ENCODE results near the gene LPP.

Gene LPP

DNA sequence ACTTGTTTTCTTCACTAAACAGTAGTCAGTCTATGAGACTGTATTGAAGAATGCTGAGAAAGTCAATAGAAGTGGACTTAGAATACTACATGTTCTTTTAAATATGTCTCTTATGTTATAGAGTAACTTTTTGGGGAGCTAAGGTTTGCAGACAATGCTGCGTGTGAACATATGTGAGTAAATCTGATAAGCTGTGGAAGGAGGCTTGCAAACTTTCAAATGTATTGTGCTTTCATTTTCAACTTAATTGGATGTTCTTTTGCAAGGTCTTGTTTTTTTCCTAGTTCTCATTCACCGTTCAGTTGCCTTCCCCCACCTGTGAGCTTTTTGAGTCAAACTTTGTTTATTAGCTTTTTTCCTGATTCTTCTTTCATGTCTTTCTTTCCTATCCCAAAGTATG lies 176.2 kb downstream of the LPP start:
- H3K4me3 ChIP-seq (ENCODE audit: insufficient read depth, low read depth, low read length, poor library complexity, severe bottlenecking), result no peak overlapping the region
- no peaks in the 10 kb centered on the region for H3K27me3 ChIP-seq (replicated peaks; ENCODE audit: control insufficient read depth, insufficient read depth, low read length, poor library complexity, severe bottlenecking)
- no peak for DNase-seq
- H3K27ac ChIP-seq (ENCODE audit: insufficient read depth, low read length, poor library complexity, severe bottlenecking), result no peak overlapping the region
- H3K9me3 ChIP-seq (ENCODE audit: control insufficient read depth, low read length), result no peaks in the 10 kb centered on the region
- H3K4me1 ChIP-seq (ENCODE audit: control insufficient read depth, insufficient read depth, low read length, poor library complexity, severe bottlenecking), result no peaks in the 10 kb centered on the region
- H3K36me3 ChIP-seq (ENCODE audit: control insufficient read depth, insufficient read depth, low read length), result no peaks in the 10 kb centered on the region

DNA sequence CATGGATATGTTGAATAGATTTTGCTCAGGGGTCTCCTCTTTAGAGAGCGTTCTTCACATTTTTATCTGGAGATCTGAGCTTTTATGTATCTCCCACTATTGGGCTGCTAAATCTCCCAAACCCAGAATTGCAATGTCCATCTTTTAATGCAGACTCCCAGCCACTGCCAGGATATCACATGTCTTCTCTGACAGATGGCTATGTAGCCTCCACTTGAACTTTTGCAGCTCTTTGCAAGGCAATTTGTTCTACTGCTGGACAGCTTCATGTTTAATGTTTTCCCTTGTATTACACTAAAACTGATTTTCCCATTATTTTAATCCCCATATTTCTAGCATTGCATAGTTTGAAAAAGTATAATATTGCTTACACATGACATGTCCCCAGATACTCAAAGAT lies 177.2 kb downstream of the LPP start:
- H3K36me3 ChIP-seq (ENCODE audit: control insufficient read depth, insufficient read depth, low read length), result no peaks in the 10 kb centered on the region
- no peaks in the 10 kb centered on the region for H3K27me3 ChIP-seq (replicated peaks; ENCODE audit: control insufficient read depth, insufficient read depth, low read length, poor library complexity, severe bottlenecking)
- no peak overlapping the region for H3K4me3 ChIP-seq (ENCODE audit: insufficient read depth, low read depth, low read length, poor library complexity, severe bottlenecking)
- H3K4me1 ChIP-seq (ENCODE audit: control insufficient read depth, insufficient read depth, low read length, poor library complexity, severe bottlenecking), result no peaks in the 10 kb centered on the region
- no peak overlapping the region for H3K27ac ChIP-seq (ENCODE audit: insufficient read depth, low read length, poor library complexity, severe bottlenecking)
- H3K9me3 ChIP-seq (ENCODE audit: control insufficient read depth, low read length), result no peaks in the 10 kb centered on the region
- no peak for DNase-seq

DNA sequence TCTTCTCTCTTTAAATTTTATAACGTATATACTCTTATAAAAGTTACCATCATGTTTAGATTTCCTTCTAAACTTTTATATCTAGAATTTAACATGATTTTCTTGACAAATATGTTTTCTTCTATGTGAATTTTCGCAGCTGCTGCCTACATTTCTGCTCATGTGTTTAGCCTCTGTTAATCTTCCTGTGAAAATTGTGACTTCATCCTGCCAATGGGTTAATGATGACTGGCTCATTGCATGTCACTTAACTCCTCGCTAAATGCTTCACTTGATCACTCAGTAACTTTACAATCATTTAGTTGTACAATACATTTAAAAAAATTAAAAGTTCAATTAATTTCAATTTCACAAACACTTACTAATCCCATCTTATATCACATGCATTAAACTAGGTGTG lies 178.1 kb downstream of the LPP start:
- no peaks in the 10 kb centered on the region for H3K36me3 ChIP-seq (ENCODE audit: control insufficient read depth, insufficient read depth, low read length)
- no peak for DNase-seq
- H3K4me1 ChIP-seq (ENCODE audit: control insufficient read depth, insufficient read depth, low read length, poor library complexity, severe bottlenecking), result no peaks in the 10 kb centered on the region
- H3K4me3 ChIP-seq (ENCODE audit: insufficient read depth, low read depth, low read length, poor library complexity, severe bottlenecking), result no peak overlapping the region
- no peak overlapping the region for H3K27ac ChIP-seq (ENCODE audit: insufficient read depth, low read length, poor library complexity, severe bottlenecking)
- no peaks in the 10 kb centered on the region for H3K27me3 ChIP-seq (replicated peaks; ENCODE audit: control insufficient read depth, insufficient read depth, low read length, poor library complexity, severe bottlenecking)
- no peaks in the 10 kb centered on the region for H3K9me3 ChIP-seq (ENCODE audit: control insufficient read depth, low read length)

DNA sequence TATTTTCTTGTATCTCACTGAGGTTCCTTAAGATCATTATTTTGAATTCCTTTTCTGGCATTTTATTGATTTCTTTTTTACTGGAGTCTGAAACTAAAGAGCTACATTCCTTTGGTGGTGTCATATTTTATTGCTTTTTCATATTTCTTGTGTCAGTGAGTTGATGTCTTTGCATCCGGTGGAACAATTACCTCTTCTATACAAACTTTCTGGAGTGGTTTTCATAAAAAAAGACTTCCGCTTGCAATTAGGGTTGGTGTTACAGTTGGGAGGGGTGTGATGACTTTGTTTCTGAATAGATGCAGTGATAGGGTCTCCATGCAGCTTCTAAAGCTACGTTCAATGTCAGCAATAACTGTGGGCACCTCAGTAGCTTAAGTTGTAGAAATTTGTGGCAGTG lies 181.7 kb downstream of the LPP start:
- H3K4me1 ChIP-seq (ENCODE audit: control insufficient read depth, insufficient read depth, low read length, poor library complexity, severe bottlenecking), result no peaks in the 10 kb centered on the region
- no peak overlapping the region for H3K4me3 ChIP-seq (ENCODE audit: insufficient read depth, low read depth, low read length, poor library complexity, severe bottlenecking)
- no peaks in the 10 kb centered on the region for H3K36me3 ChIP-seq (ENCODE audit: control insufficient read depth, insufficient read depth, low read length)
- H3K27ac ChIP-seq (ENCODE audit: insufficient read depth, low read length, poor library complexity, severe bottlenecking), result no peak overlapping the region
- DNase-seq, result no peak
- H3K27me3 ChIP-seq (replicated peaks; ENCODE audit: control insufficient read depth, insufficient read depth, low read length, poor library complexity, severe bottlenecking), result no peaks in the 10 kb centered on the region
- no peaks in the 10 kb centered on the region for H3K9me3 ChIP-seq (ENCODE audit: control insufficient read depth, low read length)

DNA sequence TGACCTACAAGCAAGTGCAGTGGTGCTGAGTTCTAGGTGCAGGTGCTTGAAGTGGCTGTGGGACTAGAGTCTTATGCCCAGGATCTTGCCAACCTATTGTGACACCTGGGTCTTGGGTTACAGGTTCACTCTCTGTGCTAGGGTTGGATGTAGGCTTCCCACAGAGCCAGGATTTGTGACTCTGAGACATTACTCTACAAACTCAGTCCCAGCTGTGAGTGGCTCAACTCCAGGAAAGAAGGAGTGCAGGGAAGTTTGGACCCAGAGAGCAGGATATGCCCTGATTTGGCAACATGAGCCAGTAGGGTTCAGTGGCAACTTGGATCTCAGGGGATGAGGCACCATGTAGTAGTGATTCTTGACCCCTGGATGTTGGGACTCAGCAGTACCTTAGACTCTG lies 182.2 kb downstream of the LPP start:
- H3K4me3 ChIP-seq (ENCODE audit: insufficient read depth, low read depth, low read length, poor library complexity, severe bottlenecking), result no peak overlapping the region
- no peaks in the 10 kb centered on the region for H3K36me3 ChIP-seq (ENCODE audit: control insufficient read depth, insufficient read depth, low read length)
- H3K4me1 ChIP-seq (ENCODE audit: control insufficient read depth, insufficient read depth, low read length, poor library complexity, severe bottlenecking), result no peaks in the 10 kb centered on the region
- no peak overlapping the region for H3K27ac ChIP-seq (ENCODE audit: insufficient read depth, low read length, poor library complexity, severe bottlenecking)
- H3K27me3 ChIP-seq (replicated peaks; ENCODE audit: control insufficient read depth, insufficient read depth, low read length, poor library complexity, severe bottlenecking), result no peaks in the 10 kb centered on the region
- H3K9me3 ChIP-seq (ENCODE audit: control insufficient read depth, low read length), result no peaks in the 10 kb centered on the region
- DNase-seq, result no peak

DNA sequence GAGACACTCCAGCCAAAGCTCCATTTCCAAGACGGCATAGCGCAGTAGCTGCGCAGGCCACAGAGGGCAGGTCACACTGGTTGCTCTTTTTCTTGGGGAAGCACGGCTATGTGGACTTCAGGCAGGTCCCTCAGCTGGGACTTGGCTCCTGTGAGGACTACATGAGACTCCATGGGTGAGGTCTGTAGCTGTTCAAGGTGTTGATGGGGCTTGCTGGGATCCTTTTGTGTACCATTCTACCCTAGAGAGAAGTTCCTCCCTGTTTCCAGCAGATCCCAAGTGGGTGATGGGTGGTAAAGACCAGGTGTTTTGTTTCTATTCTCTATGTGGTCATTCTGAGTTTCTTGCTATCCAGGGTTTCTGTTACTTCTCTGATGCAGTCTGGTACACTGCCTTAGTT lies 183.3 kb downstream of the LPP start:
- Histone ChIP-seq H3K4me1 (ENCODE audit: control insufficient read depth, insufficient read depth, low read length, poor library complexity, severe bottlenecking) (no peaks in the 10 kb centered on the region), H3K27ac (ENCODE audit: insufficient read depth, low read length, poor library complexity, severe bottlenecking) (no peak overlapping the region), H3K4me3 (ENCODE audit: insufficient read depth, low read depth, low read length, poor library complexity, severe bottlenecking) (no peak overlapping the region), H3K9me3 (ENCODE audit: control insufficient read depth, low read length) (no peaks in the 10 kb centered on the region), H3K27me3 (replicated peaks; ENCODE audit: control insufficient read depth, insufficient read depth, low read length, poor library complexity, severe bottlenecking) (no peaks in the 10 kb centered on the region), H3K36me3 (ENCODE audit: control insufficient read depth, insufficient read depth, low read length) (no peaks in the 10 kb centered on the region)
- no peak for DNase-seq

DNA sequence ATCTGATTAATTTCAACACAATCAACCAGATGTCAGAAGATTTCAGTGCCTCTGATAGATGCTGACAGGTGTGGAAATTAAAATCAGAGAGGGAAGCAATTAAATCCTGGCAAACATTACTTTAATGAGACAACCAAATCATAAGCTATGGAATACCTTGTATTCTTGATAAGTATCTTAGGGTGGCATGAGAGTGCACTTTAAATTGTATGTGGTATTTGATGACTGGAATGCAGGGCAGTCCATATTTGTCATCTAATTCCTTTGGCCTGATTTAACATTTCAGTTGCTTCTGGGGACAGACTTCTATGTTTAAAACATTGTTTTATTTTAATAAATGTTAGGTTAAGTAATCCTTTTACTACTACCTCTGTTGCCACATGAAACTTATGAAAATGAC lies 184.1 kb downstream of the LPP start:
- DNase-seq, result no peak
- Histone ChIP-seq H3K4me3 (ENCODE audit: insufficient read depth, low read depth, low read length, poor library complexity, severe bottlenecking) (no peak overlapping the region), H3K9me3 (ENCODE audit: control insufficient read depth, low read length) (no peaks in the 10 kb centered on the region), H3K4me1 (ENCODE audit: control insufficient read depth, insufficient read depth, low read length, poor library complexity, severe bottlenecking) (no peaks in the 10 kb centered on the region), H3K36me3 (ENCODE audit: control insufficient read depth, insufficient read depth, low read length) (no peaks in the 10 kb centered on the region), H3K27me3 (replicated peaks; ENCODE audit: control insufficient read depth, insufficient read depth, low read length, poor library complexity, severe bottlenecking) (no peaks in the 10 kb centered on the region), H3K27ac (ENCODE audit: insufficient read depth, low read length, poor library complexity, severe bottlenecking) (no peak overlapping the region)

DNA sequence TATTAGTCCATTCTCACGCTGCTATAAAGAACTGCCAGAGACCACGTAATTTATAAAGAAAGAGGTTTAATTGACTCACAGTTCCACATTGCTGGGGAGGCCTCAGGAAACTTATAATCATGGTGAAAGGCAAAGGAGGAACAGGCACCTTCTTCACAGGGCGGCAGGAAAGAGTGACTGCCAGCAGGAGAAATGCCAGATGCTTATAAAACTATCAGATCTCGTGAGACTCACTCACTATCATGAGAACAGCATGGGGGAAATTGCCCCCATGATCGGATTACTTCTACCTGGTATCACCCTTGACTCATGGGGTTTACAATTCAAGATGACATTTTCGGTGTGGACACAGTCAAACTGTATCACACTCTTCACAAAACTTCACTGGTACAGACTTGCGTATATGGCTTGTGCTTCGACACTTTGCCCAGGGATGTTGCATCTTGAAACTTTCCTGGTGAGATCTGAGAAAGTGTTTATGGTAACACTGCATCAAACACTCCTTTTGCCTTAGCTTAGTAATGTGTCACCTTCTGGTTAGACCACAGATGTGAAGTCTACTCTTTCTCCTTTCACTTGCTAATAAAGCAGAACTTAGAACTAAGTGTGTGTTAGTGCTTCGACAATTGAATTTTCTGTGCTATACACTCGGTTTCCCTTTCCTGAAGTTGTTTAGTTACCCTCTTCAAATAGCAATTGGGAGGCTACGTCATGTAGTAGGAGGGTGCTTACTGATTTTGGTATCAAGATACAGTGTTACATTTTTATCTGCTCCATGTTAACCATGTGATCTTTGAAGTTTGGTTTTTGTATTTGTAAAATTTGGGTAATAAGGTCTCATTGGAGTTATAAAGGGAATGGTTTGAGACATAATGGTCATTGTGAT lies 185.7 kb downstream of the LPP start:
- no peaks in the 10 kb centered on the region for H3K4me1 ChIP-seq (ENCODE audit: control insufficient read depth, insufficient read depth, low read length, poor library complexity, severe bottlenecking)
- no peaks in the 10 kb centered on the region for H3K36me3 ChIP-seq (ENCODE audit: control insufficient read depth, insufficient read depth, low read length)
- H3K9me3 ChIP-seq (ENCODE audit: control insufficient read depth, low read length), result no peaks in the 10 kb centered on the region
- H3K27me3 ChIP-seq (replicated peaks; ENCODE audit: control insufficient read depth, insufficient read depth, low read length, poor library complexity, severe bottlenecking), result no peaks in the 10 kb centered on the region
- no peak for DNase-seq
- no peak overlapping the region for H3K4me3 ChIP-seq (ENCODE audit: insufficient read depth, low read depth, low read length, poor library complexity, severe bottlenecking)
- no peak overlapping the region for H3K27ac ChIP-seq (ENCODE audit: insufficient read depth, low read length, poor library complexity, severe bottlenecking)

DNA sequence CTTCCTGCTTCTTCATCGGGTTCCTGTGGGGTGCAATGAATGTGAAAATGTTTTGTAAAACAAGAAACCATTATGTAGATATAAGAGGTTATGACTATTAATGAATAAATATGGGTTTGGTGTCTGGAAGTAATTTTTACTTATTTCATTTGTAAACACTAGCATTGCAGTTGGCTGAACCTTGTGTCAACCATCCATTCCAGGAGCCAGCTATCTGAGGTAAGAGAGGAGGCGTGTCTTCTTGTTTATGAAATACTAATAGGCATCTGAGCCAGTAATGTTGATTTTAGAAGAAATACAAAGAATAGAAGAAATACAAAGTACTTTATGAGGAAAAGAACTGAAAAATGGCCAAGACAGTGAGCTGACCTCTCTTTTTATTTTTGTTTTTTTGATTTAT lies 187.5 kb downstream of the LPP start:
- no peak for DNase-seq
- Histone ChIP-seq H3K4me1 (ENCODE audit: control insufficient read depth, insufficient read depth, low read length, poor library complexity, severe bottlenecking) (no peaks in the 10 kb centered on the region), H3K4me3 (ENCODE audit: insufficient read depth, low read depth, low read length, poor library complexity, severe bottlenecking) (no peak overlapping the region), H3K9me3 (ENCODE audit: control insufficient read depth, low read length) (no peaks in the 10 kb centered on the region), H3K27ac (ENCODE audit: insufficient read depth, low read length, poor library complexity, severe bottlenecking) (no peak overlapping the region), H3K27me3 (replicated peaks; ENCODE audit: control insufficient read depth, insufficient read depth, low read length, poor library complexity, severe bottlenecking) (no peaks in the 10 kb centered on the region), H3K36me3 (ENCODE audit: control insufficient read depth, insufficient read depth, low read length) (no peaks in the 10 kb centered on the region)

DNA sequence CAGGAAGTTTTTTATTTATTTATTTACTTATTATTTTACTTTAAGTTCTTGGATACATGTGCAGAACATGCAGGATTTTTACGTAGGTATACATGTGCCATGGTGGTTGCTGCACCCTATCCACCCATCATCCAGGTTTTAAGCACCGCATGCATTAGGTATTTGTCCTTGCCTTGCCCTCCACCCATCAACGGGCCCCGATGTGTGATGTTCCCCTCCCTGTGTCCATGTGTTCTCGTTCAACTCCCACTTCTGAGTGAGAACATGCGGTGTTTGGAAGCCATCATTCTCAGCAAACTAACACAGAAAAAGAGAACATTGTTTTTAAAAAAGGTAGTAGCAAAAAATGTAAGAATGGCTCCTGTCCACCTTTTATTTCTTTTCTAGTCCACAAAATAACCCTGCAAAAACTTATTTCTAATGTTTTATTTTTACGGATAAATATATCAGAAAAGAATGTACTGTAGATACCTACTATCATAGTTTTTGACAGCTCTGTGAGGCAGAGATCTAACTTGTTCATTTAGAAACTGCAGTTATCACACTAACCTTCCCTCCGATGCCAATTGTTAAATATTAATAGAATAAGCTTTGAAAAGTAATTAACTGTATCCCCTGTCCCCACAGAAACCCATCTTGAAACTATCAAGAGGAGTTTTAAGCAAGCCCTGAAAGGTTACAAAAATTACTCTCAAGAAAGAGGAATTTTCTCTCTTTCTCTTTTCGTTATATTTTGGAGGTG lies 189.2 kb downstream of the LPP start:
- Histone ChIP-seq H3K36me3 (ENCODE audit: control insufficient read depth, insufficient read depth, low read length) (no peaks in the 10 kb centered on the region), H3K4me1 (ENCODE audit: control insufficient read depth, insufficient read depth, low read length, poor library complexity, severe bottlenecking) (no peaks in the 10 kb centered on the region), H3K9me3 (ENCODE audit: control insufficient read depth, low read length) (no peaks in the 10 kb centered on the region), H3K27me3 (replicated peaks; ENCODE audit: control insufficient read depth, insufficient read depth, low read length, poor library complexity, severe bottlenecking) (no peaks in the 10 kb centered on the region), H3K27ac (ENCODE audit: insufficient read depth, low read length, poor library complexity, severe bottlenecking) (no peak overlapping the region), H3K4me3 (ENCODE audit: insufficient read depth, low read depth, low read length, poor library complexity, severe bottlenecking) (no peak overlapping the region)
- DNase-seq, result no peak
